Mesenteric fat pad (tissue), 1 donor: Measurements from ENCODE around the gene RPL13A. TPM values are rescaled to one million over a fixed set of nuclear protein-coding genes. Genes with fewer than 3 reads are reported as not detected.
"Not testable (repeated sequence)": the region's sequence is repeated elsewhere in the genome, so short reads cannot be mapped to it uniquely, and the experiment has no call there.

ENCODE experiments used
- DNase-seq: peaks from one replicate; pipeline ENCODE4 v3.0.0-alpha.2; 2020; ENCODE audit warnings: low spot score
- long read RNA-seq: library from polyadenylated mRNA; unstranded; transcript quantifications from one replicate; pipeline ENCODE4 v2.0.0, GENCODE V29; 2020
- total RNA-seq: library from RNA; stranded (reverse); fragmentation: NEBNext Ultra II Directional; extraction: Animal tissue kit (Norgen Biotek cat#: 25700); gene quantifications from one replicate; pipeline ENCODE4 v1.2.1, GENCODE V29; 2021
- donor health status: DM: yes; HTN: yes; CAD: no.

Gene RPL13A
- 2,027 TPM for total RNA-seq
- long read RNA-seq, transcript RPL13A-212 (3 exons, 2,312 nt): minor isoform, 5 of 2,022 reads
- long read RNA-seq, transcript RPL13A-214 (8 exons, 1,122 nt): minor isoform, 16 of 2,022 reads
- long read RNA-seq, transcript RPL13A-201 (8 exons, 1,181 nt): major isoform, 1,890 of 2,022 reads
- long read RNA-seq, partial matches to known transcripts: 49 of 2,022 reads
- long read RNA-seq, other reads (novel, unspliced or antisense): 58 of 2,022 reads

DNA sequence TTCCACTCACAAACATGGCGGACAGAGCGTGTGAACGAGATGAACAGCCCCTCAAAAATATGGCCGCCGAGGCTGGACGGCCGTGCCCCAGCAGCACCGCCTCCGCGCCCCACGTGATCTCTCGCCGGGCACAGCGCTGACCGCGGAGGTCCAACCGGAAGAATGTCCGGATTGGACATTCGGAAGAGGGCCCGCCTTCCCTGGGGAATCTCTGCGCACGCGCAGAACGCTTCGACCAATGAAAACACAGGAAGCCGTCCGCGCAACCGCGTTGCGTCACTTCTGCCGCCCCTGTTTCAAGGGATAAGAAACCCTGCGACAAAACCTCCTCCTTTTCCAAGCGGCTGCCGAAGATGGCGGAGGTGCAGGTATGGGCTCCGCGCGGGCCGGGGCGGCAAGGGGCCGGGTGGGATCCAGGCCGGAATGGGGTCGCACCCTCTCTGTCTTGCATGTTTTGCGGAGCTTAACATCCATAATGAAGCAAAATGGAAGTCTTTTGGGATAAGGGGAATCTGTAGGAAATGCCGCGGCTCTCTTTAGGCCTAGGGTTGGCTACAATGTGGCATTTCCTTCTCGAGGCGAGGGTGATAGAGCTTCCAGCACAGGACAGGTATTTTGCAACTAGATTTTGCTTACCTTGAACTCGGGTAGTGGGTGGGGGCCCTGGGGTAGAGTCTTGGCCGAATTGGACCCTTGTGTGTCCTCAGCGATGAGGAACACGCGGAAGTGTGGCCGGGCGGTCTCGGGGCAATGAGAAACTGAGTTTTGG, at the start of gene RPL13A:
TSS of gene RPL13A (plus strand) at position 332 of the 769 bp plus-strand sequence. CDS start at position 354, 22 bp downstream.
- peak; percentile 100 for DNase-seq

DNA sequence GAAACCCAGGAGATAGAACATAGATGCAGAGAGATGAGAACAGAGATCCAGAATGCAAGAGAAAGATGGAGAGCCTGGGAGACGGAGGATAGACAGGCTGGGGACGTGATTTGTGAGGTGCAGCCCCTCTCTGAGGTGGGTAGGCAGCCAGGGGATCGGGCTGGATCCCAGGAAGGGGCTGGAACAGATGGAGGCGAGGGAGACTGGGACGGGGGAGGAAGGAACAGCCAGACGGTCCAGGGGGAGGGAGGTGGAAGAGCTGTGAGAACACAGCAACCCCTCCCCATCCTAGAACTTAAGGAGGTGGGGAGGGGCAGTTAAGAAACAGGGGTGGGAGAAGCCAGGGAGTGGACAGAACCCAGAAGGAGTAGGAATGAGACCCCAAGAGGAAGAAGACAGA, 49.1 kb upstream of the RPL13A start:
- no peak for DNase-seq

GRCh38 chr19:49439836-49440235, 47.6 kb upstream of the RPL13A start:
- DNase-seq: no peak

DNA sequence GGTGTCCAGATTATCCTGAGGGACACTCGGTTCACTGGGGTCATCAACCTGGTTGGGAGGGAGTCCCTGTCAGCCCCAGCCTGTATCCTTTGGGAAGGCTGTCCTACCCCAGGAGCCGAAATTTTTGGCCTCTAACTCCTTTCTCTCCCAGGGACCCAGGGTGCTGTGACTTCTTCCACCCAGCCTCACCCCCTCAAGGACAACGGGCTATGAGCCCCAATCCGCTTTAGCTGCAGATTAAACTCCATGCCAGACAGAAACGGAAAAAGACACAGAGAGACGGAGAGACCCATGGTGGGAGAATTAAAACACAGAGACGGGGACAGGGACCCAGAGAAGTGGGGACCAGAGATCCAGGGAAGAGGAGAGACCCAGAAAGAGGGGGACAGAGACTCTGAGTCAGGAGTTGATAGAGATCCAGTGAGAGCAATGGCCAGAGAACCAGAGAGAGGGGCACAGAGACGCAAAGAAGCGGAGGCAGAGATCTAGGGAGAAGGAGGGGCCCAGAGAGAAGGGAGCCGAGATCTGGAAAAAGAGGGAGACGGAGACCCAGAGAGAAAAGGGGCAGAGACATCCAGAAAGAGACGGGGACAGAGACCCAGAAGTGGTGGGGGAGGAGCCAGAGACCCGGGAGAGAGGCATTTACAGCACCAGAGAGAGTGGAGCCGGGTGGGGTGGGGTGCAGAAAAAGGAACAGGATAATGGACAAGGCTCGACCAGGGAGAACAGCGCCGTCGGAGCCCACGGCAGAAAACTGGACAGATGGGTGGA, 46.8 kb upstream of the RPL13A start:
- DNase-seq: no peak

DNA sequence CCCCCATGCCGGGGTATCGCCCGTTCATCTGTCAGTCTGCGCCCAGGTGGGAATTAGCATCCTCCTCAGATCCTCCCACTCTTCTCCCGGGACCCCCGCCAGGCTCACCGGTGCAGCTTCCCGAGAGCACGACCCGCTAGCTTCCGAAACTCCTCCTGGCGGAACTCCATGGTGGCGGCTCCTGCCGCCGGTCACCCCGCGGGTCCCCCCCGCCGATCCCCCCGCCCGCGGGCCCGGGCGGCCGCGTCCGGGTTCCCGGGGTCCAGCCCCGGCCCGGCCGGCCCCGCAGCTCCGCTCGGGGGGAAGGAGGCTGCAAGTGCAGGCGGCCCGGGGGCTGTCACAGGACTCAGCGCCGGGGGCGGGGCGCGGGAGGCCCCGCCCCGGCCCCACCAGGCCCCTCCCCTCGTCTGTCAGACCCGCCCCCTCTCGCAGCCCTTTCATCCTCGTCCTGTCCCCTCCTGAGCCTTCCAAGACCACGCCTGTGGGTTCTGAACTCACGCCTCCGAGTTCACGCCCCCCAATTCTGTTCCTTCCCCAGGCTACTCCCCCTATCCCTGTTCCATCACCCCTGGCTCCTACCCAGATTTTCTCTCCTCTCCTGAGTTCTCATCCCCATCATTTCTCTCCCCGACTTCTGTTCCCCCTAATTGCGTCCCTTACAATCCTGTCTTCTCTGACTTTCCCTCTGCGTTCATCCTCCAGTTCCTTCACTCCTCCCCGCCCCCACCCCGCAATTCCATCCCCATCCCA, 46.0 kb upstream of the RPL13A start, which contains the start of gene SLC17A7:
TSS of gene SLC17A7 (minus strand) at position 318 of the 750 bp plus-strand sequence. CDS start at position 170, 148 bp downstream.
- DNase-seq: no peak

GRCh38 chr19:49441960-49442350, 45.5 kb upstream of the RPL13A start:
- DNase-seq: no peak

DNA sequence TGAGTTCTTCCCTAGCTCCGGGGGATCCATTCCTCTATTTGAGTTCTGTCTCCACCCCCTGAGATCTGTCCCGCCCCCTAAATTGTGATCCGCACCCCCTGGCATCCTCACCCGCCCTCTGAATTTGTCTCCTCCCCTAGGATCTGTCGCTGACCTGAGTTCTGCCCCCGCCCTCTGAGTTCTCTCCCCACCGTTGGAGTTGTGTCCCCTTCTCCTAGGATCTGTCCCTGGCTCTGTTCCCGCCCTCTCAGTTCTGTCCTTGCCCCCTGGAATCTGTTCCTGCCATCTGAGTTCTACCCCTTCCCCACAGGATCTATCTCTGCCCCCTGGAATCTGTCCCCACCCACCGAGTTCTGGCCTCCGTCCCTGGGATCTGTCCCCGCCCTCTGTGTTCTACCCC, 45.1 kb upstream of the RPL13A start:
- no peak for DNase-seq

DNA sequence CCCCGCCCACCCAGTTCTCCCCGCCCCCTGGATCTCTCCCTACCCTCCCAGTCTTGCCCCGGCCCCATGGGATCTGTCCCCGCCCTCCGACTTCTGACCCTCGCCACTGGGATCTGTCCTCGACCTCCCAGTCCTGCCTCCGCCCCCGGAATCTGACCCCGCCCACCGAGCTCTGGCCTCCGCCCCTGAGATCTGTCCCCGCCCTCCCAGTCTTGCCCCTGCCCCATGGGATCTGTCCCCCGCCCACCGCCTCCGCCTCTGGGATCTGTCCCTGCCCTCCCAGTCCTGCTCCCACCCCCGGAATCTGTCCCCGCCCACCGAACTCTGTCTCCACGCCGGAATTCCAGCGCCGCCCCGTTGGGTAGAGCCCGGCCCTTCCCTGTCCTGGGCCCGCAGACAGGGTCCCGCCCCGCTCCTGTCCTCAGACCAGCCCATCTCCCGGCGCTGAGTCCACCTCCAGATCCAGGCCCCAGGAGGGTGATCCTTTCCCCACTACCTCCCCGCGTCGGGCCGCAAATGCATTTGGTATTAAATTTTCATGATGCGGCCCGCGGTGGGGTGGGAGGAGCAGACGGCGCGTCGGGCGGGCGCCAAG, 44.5 kb upstream of the RPL13A start:
- peak; percentile 97 for DNase-seq

- peak; percentile 96 for DNase-seq
Measured at GRCh38 chr19:49443366-49444099, 43.9 kb upstream of the RPL13A start.

DNA sequence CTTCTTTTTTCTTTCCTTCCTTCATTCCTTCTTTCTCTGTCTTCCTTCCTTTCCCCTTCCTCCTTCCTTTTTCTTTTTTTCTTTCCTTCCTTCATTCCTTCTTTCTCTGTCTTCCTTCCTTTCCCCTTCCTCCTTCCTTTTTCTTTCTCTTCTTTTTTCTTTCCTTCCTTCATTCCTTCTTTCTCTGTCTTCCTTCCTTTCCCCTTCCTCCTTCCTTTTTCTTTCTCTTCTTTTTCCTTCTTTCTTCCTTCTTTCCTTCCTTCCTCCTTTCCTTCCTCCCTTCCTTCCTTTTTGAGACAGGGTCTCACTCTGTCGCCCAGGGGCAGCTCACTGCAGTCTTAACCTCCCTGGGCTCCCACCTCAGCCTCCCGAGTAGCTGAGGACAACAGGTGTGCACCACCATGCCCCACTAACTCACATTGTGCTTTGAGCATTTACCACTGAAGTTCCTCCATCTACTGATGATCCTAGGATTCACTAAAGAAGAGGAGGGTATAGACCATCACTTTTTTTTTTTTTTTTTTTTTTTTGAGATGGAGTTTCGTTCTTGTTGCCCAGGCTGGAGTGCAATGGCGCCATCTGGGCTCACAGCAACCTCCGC, 43.2 kb upstream of the RPL13A start:
- DNase-seq: not testable (repeated sequence)

DNA sequence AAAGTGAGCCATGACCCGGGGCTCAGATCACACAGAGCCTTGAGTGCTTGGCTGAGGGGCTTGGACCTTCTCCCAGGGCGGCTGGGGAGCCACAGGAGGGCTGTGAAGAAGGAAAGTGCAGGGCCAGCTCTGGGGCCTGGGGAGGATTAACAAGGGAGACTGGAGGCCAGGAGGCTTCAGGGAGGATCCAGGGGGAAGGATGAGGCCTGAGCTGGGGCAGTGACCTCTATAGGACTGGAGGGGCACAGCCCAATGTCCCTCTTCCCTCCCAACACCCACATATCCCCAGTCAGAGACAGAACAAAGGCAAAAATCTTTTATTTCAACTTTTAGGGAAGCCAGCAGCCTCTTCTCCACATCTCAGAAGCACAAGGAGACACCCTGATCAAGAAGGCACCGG, 41.4 kb upstream of the RPL13A start:
- no peak for DNase-seq

- no peak for DNase-seq
Measured at GRCh38 chr19:49447485-49448431, 39.6 kb upstream of the RPL13A start.

DNA sequence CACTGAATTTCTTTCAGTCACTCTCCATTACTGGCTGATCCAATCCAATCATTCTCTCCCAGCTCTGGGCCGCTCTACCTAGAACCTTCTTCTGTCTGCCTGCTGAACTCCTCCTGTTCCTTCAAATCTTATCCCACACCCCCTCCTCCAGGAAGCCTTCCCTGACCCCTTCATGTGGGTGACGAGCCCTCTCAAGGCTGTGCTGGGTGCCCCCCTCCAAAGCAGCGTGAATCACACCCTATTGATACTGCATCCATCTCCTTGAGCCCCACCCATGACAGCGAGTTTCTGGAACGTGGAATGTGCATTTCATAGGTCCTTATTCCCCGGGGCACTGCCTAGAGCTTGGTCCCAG, 39.0 kb upstream of the RPL13A start:
- no peak for DNase-seq

DNA sequence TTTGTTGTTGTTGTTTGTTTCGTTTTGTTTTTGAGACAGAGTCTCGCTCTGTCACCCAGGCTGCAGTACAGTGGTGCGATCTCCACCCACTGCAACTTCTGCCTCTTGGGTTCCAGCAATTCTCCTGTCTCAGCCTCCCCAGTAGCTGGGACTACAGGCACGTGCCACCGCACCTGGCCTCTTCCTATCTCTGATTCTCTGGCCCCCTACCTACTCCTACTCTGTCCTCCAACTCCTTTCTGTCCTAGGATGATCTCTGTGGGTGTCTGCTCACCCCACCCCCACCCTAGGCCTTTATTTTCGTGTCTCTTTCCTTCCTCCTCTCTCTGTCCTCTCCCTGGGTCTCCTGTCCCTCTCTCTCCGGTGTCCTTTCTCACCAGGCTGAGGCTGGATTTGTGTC, 37.0 kb upstream of the RPL13A start:
- no peak for DNase-seq

GRCh38 chr19:49451430-49452181, 35.8 kb upstream of the RPL13A start, which contains the start of gene PIH1D1:
Gene PIH1D1, minus strand, starts transcription at chr19:49451814. Its CDS starts 240 bp downstream, at chr19:49451574.
- DNase-seq: peak; percentile 93

DNA sequence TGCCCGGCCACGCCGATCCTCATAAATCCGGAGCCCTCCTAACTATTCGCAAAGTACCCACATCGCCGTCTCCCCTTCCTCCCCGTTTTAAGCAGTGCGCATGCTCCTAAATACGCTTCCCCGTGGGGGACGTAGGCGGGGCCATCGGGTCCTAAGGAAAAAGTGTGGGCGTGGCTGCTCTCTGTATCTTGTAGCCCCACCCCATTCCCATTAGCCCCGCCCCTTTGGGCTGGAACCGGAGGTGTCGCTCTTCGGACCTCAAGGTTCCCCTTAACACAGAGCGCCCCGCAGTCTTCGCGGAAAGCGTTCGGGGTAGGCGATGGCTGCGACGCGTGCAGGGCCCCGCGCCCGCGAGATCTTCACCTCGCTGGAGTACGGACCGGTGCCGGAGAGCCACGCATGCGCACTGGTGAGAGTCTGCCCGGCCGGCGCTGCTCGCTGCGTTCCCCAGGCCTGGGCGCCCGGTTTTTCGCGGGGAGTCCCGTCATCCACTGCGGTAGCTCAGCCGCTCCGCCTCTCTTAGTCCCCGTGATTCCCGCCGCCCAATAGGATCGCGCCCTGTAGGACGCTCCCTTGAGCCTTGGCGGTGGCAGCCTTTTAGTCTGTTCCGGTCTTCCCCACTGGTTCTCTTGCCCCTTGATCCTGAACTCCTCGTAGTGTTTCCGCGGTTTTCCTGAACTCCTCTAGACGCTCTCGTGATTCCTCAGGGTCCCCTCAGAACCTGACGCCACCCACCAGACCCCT, 34.2 kb upstream of the RPL13A start, which contains the start of gene ALDH16A1:
TSS of gene ALDH16A1 (plus strand) at position 213 of the 744 bp plus-strand sequence. CDS start at position 320, 107 bp downstream.
- peak; percentile 99 for DNase-seq

GRCh38 chr19:49453757-49454240, 33.6 kb upstream of the RPL13A start:
- no peak for DNase-seq
